SH-SY5Y (cell line): ENCODE data around the gene INTS11.

Experiments
- GATA2 ChIP-seq: IDR thresholded peaks from 2 replicates; pipeline ENCODE4 v1.6.1; 2011; ENCODE audit warnings: mild to moderate bottlenecking, low read depth, low read length
- GATA3 ChIP-seq: IDR thresholded peaks from 2 replicates; pipeline ENCODE4 v1.6.1; 2011; ENCODE audit warnings: low read depth, mild to moderate bottlenecking, low read length, moderate library complexity

INTS11 gene

GRCh38 chr1:1320666-1321448, 3.6 kb downstream of the INTS11 start:
- no peak for TF ChIP-seq GATA2
- no peak for TF ChIP-seq GATA3

GRCh38 chr1:1319646-1319941, 4.9 kb downstream of the INTS11 start:
- TF ChIP-seq GATA2 (no peak), GATA3 (no peak)

- TF ChIP-seq GATA3: no peak
- TF ChIP-seq GATA2: no peak
Measured at GRCh38 chr1:1318777-1319645, 5.4 kb downstream of the INTS11 start.

- TF ChIP-seq GATA3 (no peak), GATA2 (no peak)
Measured at GRCh38 chr1:1318131-1318652, 6.3 kb downstream of the INTS11 start.

GRCh38 chr1:1317420-1317819, 7.0 kb downstream of the INTS11 start:
- TF ChIP-seq GATA2 (no peak), GATA3 (no peak)

GRCh38 chr1:1315435-1315954, 9.0 kb downstream of the INTS11 start:
- TF ChIP-seq GATA2 (no peak), GATA3 (no peak)

- TF ChIP-seq GATA2 (no peak), GATA3 (no peak)
Measured at GRCh38 chr1:1314678-1315335, 9.7 kb downstream of the INTS11 start.

GRCh38 chr1:1314237-1314586, 10.2 kb downstream of the INTS11 start:
- TF ChIP-seq GATA2 (no peak), GATA3 (no peak)

- TF ChIP-seq GATA2: no peak
- TF ChIP-seq GATA3: no peak
Measured at GRCh38 chr1:1313500-1314236, 10.8 kb downstream of the INTS11 start.

- no peak for TF ChIP-seq GATA3
- no peak for TF ChIP-seq GATA2
Measured at GRCh38 chr1:1312450-1313314, 11.8 kb downstream of the INTS11 start.

- TF ChIP-seq GATA2 (no peak), GATA3 (no peak)
Measured at GRCh38 chr1:1311107-1312104, 13.1 kb downstream of the INTS11 start.
